GM19395 (cell line): ENCODE measurements around the gene PPP1R3G.
A peak's percentile ranks its signal among the peaks of the same experiment; 100 is the strongest.

Experiments
- ATAC-seq: cut with Tn5 transposase; IDR thresholded peaks from one replicate; pipeline ENCODE4 v1.9.1; 2021; ENCODE audit warnings: mild to moderate bottlenecking, moderate library complexity; ENCODE audit not compliant: unreplicated experiment

Gene PPP1R3G

DNA sequence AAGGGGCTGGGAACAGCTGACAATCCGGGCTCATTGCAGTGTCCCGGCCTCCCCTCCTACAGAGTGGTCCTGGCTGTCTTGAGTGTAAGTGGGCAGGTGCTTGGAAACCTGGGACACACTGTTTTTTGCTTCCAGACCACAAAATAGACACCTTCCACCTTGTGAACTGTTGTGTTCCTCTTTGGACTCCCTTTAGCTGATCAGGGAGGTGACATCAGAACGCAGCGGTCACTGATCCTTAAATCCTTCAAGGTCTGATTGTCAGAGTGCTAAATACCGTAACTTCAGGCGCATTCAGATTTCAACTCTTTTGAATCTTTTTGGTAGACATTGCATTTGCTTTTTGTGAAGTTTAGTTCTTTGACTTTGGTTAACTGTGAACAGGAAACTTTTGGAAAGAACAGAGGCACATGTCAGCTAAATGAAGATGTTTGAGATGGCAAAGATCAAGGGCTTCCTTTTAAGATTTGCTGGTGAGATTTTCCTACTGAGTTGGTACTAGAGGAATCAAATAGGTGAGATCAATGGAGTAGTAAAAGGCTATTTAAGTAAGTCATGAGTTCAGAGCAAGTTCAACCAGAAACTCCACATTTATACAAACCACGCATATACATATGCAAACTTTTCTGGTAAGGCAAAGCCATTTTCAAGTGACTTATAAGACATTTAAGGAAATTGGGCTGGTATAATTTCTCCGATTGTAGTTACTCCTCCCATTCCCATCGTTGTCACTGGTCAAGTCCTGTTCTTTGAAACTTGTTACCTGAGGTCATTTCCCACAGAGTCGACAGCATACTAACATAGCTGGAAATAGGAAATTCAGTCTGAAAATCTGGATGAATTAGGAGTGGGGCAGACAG is 6.3 kb downstream of the PPP1R3G start:
- ATAC-seq: no peak

- no peak for ATAC-seq
Measured at GRCh38 chr6:5093231-5094015, 8.3 kb downstream of the PPP1R3G start.

DNA sequence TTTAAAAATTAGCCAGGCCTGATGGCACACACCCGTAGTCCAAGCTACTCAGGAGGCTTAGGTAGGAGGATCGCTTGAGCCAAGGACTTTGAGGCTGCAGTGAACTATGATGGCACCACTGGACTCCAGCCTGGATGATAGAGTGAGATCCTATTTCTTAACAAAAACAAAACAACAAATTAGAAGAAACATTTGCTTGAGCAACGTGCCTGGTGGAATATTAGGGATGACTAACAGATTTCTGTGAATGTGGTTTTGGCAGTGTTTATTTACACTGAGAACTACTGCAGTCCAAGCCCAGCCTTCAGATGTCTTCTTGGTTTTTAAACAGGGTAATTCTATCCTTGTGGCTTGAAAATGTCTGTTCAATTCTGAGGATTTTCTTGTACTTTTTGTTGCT is 9.2 kb downstream of the PPP1R3G start:
- ATAC-seq: no peak

GRCh38 chr6:5095236-5095635 is 10.1 kb downstream of the PPP1R3G start:
- ATAC-seq: peak; percentile 67

- ATAC-seq: no peak
Measured at GRCh38 chr6:5096482-5096881, 11.3 kb downstream of the PPP1R3G start.

GRCh38 chr6:5098501-5099270 is 13.5 kb downstream of the PPP1R3G start:
- ATAC-seq: no peak

DNA sequence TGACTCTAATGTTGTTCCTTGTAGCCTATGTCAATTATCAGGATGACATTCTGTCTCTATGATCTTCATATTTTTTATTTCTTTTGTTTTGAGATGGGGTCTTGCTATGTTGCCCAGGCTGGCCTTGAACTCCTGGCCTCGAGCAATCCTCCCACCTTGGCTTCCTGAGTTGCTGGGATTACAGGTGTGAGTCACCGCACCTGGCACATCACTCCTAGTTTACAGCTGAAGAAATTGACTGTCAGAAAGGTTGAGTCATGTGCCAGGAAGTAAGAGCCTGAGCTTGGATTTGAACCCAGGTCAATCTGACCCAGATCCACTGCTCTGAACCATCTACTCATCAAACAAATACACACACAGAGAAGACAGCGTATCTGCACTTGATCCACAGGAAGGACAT is 14.4 kb downstream of the PPP1R3G start:
- ATAC-seq: no peak

DNA sequence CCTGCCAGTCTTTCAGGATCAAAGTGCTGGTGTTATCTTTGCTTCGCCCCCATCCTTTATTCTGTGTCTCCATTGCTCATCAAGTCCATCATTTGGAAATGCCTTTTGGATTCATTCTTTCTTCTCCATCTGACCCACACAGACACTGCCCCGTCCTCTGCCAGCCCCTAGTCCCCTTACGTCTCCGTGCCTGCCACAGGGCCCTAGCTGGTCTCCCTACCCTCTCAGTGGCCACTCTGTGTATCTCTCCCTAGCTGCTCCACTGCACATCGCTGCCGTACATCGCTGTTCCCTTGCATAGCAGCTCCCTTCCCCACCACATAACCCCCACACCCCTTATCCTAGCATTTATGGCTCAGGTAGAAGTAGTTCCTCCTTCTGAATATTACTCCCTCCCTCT is 15.7 kb downstream of the PPP1R3G start:
- no peak for ATAC-seq

DNA sequence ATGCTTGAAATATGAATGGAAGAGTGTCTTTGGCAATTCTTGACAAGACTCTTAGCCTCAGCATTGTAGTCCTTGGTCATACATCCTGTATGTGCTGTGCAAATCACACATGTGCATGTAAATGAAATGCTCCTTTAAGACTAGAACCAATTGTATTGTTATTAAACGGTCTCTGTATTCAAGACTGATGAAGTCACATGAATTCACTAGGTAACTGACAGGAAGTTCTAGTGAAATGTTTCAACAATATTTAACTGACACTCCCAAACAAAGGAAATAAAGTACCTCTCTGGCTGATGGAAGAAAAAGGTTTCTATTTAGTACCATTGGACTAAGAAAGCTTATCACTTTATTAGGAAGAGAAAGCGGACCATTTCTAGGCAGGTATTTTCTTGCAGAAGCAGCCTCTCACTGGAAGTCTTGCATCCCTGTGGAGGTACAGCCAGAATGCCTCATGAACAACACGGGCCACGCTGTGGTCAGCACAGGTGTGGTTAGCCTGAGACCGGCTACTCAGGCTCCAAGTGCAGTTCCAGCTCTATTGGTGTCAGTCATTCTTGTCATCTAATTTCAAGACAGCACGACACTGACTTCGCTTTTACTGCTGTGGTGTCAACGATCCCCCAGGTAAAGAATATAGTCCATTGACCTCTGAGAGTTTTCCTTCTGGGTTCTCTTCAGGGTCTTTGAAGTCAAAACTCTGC is 17.3 kb downstream of the PPP1R3G start:
- ATAC-seq: no peak

DNA sequence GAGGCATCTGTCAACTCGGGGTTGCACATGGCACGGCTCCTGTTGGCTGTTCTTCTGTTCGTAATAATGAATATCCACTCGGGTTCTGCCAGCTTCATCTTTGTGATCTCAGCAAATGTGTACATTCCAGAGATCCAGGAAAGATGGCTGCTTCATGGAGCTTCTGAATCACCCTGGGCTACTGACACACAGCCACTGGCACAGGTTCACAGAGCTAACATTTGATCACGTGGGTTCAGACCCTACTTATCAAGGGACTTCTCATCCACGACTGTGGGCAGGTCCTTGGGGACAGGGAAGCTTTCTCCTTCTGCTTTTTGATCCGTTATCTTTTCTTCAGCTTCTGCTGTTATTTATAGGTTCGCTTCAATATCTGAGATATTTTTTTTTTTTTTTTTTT is 18.1 kb downstream of the PPP1R3G start:
- ATAC-seq: no peak

- no peak for ATAC-seq
Measured at GRCh38 chr6:5104667-5105066, 19.5 kb downstream of the PPP1R3G start.

DNA sequence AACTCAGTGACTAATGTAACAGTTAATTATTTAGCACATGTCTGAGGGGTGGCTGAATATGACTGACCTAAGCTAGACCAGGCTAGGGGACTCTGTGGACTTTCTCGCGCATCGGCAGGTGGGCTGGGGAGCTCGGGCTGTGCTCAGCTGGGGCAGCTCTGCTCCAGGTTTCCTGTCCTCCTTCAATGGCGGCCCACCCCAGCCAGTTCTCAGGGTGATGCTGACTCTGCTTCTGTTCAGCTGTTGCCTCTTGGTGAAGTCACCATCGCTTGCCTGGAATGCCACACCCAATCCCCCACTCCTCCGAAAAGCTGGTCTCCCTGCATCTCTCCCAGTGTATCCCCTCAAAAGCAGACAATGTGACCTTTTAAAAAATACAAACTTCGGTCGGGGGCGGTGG is 20.0 kb downstream of the PPP1R3G start:
- ATAC-seq: no peak

GRCh38 chr6:5107341-5107740 is 22.2 kb downstream of the PPP1R3G start:
- ATAC-seq: no peak

DNA sequence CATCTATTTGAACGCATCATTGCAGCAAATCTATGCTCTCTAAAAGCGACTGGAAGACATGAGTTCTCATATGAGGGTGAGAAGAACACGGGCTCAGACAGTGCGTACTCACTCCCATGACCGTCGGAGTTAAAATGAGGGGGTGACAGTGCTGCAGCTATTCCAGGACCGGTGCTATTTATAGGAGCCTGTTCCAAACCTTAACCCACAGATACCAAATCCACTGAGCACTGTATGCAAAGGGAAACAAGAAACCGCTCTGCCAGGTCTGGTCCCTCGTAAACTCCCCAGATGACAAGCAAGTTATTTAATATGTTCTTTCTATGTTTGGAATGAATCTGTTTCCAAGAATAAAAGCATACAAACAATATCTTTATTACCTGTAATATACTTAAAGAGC is 22.9 kb downstream of the PPP1R3G start:
- no peak for ATAC-seq

GRCh38 chr6:5108536-5109150 is 23.5 kb downstream of the PPP1R3G start:
- ATAC-seq: no peak

DNA sequence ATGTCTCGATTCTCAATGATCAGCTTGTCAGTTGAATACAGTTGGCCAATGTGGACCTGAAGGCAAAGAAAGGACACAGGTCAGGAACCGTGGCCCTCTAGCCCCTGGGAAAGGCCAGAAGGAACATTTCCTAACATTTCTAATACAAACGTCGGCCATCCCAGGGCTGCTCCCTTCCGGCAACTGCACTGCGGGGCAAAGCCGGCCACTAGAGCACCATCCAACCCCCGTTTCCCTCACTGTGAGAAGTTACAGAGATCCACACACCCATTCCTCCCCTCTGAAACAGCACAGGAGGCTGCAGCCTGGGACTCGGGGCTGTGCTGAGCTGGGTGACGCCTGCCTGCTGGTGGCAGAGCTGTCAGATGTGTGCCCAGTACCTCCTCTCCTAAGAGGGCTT is 24.3 kb downstream of the PPP1R3G start:
- ATAC-seq: no peak

DNA sequence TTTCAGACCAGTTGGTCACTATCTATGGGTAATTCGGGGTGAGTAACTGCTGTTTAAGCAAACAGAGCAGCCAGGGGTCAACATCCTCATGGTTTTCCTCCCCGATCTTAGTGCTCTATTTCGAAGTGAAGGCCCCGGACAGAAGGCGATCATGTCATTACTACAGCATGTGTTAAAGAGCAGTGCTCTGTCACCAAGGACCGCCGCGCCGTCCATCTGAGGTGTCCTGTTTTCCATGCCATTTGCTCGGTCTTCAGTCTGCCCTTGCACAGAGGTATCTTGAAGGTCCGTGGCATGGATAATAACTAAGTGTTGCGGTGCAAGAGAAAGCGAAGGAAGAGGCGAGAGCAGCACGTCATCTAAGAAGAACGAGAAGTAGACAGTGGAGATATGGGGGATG is 25.1 kb downstream of the PPP1R3G start:
- no peak for ATAC-seq

DNA sequence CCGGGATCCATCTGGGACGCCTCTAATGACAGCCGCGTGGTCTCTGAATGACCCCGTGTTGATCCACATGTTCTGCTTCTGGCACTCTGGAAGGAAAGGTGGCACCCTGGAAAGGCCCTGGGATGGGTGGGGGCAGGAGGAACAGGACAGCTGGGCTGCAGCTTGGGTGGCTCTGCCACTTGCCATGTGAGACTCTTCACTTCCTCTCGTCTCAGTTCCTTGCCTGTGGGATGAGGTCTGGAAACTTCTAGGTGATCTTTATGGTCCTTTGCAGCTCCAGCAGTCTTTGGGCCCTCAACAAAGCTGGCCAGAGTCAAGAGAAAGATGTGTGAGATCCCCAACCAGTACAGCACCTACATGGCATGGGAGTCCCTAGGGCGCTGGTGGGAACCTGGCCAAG is 26.5 kb downstream of the PPP1R3G start:
- ATAC-seq: no peak

DNA sequence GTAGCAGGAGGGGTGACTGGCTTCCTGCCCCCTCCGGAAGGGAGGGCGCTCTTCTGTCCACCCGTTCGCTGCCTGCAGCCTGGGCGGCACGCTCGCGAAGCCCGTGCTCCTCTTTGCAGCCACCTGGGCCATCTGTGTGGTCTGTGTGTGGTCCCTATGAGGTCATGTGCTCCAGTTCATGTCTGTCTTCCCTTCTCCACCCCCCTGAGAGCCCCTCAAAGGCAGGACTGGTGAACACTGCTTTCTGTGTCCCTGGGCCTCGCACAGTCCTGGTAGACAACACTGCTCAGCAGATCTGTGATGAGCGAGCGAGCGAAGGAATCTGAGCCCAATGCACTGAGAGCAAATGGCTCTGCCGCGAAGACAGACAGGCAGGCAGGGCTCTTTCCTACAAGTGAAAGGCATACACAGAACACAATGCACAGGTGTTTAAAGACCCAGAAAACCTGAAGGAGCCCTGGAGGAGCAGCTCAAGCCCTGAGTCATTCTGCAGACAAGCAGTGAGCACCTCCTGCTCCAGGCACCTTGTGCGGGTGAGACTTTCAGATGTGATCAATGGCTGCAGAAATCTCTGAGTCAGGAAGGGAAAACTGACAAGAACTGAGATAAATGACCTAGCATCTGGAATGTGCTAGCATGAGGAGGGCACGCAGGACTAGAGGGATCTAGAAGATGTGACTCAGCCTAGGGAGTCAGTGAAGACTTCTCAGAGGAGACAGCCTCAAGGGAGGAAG is 27.1 kb downstream of the PPP1R3G start:
- ATAC-seq: no peak

GRCh38 chr6:5113096-5113495 is 28.0 kb downstream of the PPP1R3G start:
- ATAC-seq: no peak
